ENCODE results near the gene USP13.

- TF ChIP-seq, protein P1, sequence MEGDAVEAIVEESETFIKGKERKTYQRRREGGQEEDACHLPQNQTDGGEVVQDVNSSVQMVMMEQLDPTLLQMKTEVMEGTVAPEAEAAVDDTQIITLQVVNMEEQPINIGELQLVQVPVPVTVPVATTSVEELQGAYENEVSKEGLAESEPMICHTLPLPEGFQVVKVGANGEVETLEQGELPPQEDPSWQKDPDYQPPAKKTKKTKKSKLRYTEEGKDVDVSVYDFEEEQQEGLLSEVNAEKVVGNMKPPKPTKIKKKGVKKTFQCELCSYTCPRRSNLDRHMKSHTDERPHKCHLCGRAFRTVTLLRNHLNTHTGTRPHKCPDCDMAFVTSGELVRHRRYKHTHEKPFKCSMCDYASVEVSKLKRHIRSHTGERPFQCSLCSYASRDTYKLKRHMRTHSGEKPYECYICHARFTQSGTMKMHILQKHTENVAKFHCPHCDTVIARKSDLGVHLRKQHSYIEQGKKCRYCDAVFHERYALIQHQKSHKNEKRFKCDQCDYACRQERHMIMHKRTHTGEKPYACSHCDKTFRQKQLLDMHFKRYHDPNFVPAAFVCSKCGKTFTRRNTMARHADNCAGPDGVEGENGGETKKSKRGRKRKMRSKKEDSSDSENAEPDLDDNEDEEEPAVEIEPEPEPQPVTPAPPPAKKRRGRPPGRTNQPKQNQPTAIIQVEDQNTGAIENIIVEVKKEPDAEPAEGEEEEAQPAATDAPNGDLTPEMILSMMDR (IDR thresholded peaks at IDR 0.05), result no peak
- TF ChIP-seq POLR2A (IDR thresholded peaks at IDR 0.05), result no peak
Measured at GRCh38 chr3:179807588-179807987, 154.7 kb downstream of the USP13 start.
